K562 (cell line): ENCODE results near the gene SEZ6. TPM values are rescaled to one million over a fixed set of nuclear protein-coding genes. Genes with fewer than 3 reads are reported as not detected.

Experiments used
- DDX20 ChIP-seq: fragments of 450-650 bp; IDR thresholded peaks from 2 replicates; pipeline ENCODE4 v1.6.1; 2016; ENCODE audit warnings: missing genetic modification characterization, low read depth, mild to moderate bottlenecking, missing compliant biosample characterization, moderate library complexity
- KAT8 ChIP-seq: fragments of 450-650 bp; IDR thresholded peaks from 2 replicates; pipeline ENCODE4 v1.6.1; 2016; ENCODE audit warnings: low read depth, mild to moderate bottlenecking
- KLF6 ChIP-seq: fragments of 250-450 bp; sonication (Bioruptor Pico); IDR thresholded peaks from 2 replicates; pipeline ENCODE4 v1.4.0; 2020; ENCODE audit warnings: mild to moderate bottlenecking, moderate library complexity, borderline replicate concordance
- L3MBTL2 ChIP-seq: fragments of 450-650 bp; IDR thresholded peaks from 2 replicates; pipeline ENCODE4 v1.6.1; 2016; ENCODE audit warnings: mild to moderate bottlenecking, moderate library complexity
- NEUROD1 ChIP-seq: fragments of 150-350 bp; IDR thresholded peaks from 2 replicates; pipeline ENCODE4 v1.6.1; 2014; ENCODE audit warnings: borderline replicate concordance, low read length, low read depth; ENCODE audit not compliant: partially characterized antibody
- POLR2H ChIP-seq: IDR thresholded peaks from 2 replicates; pipeline ENCODE4 v1.6.1; 2016; ENCODE audit warnings: missing genetic modification characterization, low read depth, mild to moderate bottlenecking, control low read depth, missing compliant biosample characterization, moderate library complexity
- PRMT5 ChIP-seq: sonication (generic); formaldehyde crosslinking; IDR thresholded peaks from 2 replicates; pipeline ENCODE4 v1.5.0; 2020; ENCODE audit warnings: missing genetic modification reagents
- PYGO2 ChIP-seq: fragments of 450-650 bp; IDR thresholded peaks from 2 replicates; pipeline ENCODE4 v1.6.1; 2016; ENCODE audit warnings: mild to moderate bottlenecking, missing genetic modification characterization, moderate library complexity, missing compliant biosample characterization
- RB1 ChIP-seq: fragments of 450-650 bp; IDR thresholded peaks from 2 replicates; pipeline ENCODE4 v1.6.1; 2017; ENCODE audit warnings: low read depth, mild to moderate bottlenecking
- SLC30A9 ChIP-seq: fragments of 250-450 bp; sonication (Bioruptor Pico); IDR thresholded peaks from 2 replicates; pipeline ENCODE4 v1.8.0; 2022; ENCODE audit warnings: mild to moderate bottlenecking, moderate library complexity
- TSC22D4 ChIP-seq: fragments of 450-650 bp; IDR thresholded peaks from 2 replicates; pipeline ENCODE4 v1.6.1; 2016; ENCODE audit warnings: missing genetic modification characterization, missing biosample characterization, control low read depth
- ZNF175 ChIP-seq: fragments of 200-800 bp; sonication (Bioruptor generic); IDR thresholded peaks from 2 replicates; pipeline ENCODE4 v1.6.1; 2016; ENCODE audit warnings: low read depth, mild to moderate bottlenecking, missing genetic modification characterization, missing compliant biosample characterization
- polyA plus RNA-seq, 8 experiments: library from polyadenylated mRNA; depleted of rRNA in 4 of 8; stranded (reverse) in 5 of 8; unstranded in 3 of 8; fragments of >200 nt; fragmentation: Nextera tagmentation in 2 of 8; fragmentation: Illumina TruSeq in 1 of 8; extraction: Ambion mirVana in 2 of 8; extraction: Trizol in 1 of 8; gene quantifications; 2 replicates each; pipeline versions ENCODE4 v1.2.1 to v1.2.3, GENCODE V29; 2011 to 2014; ENCODE audit warnings: inconsistent platforms in 1 of 8, missing spikeins in 1 of 8
- total RNA-seq, 7 experiments: library from RNA; depleted of rRNA in 6 of 7; stranded (reverse); fragments of >200 nt in 6 of 7; fragmentation: Illumina TruSeq in 2 of 7; extraction: Trizol in 2 of 7; gene quantifications; 2 replicates each; pipeline versions ENCODE4 v1.2.1 to v1.2.3, GENCODE V29; 2011 to 2021; ENCODE audit warnings: low replicate concordance in 1 of 7
- TF ChIP-seq, protein P1 (sequence below): fragments of 250-450 bp; sonication (Bioruptor Pico); IDR thresholded peaks from 2 replicates; pipeline ENCODE4 v1.5.0; 2020; ENCODE audit warnings: mild to moderate bottlenecking
- TF ChIP-seq, protein P2 (sequence below): sonication (generic); formaldehyde crosslinking; IDR thresholded peaks from 2 replicates; pipeline ENCODE4 v1.8.0; 2022; ENCODE audit warnings: mild to moderate bottlenecking, missing genetic modification reagents
- TF ChIP-seq, protein P3 (sequence below): fragments of 450-650 bp; formaldehyde crosslinking; IDR thresholded peaks from 2 replicates; pipeline ENCODE4 v1.4.0; 2020; ENCODE audit warnings: mild to moderate bottlenecking, mixed read lengths
- TF ChIP-seq, protein P4 (sequence below): fragments of 450-650 bp; formaldehyde crosslinking; IDR thresholded peaks from 2 replicates; pipeline ENCODE4 v1.4.0; 2020; ENCODE audit warnings: mild to moderate bottlenecking, moderate library complexity
- TF ChIP-seq, protein P5 (sequence below): fragments of 150-350 bp; IDR thresholded peaks from 2 replicates; pipeline ENCODE4 v1.6.1; 2014; ENCODE audit warnings: low read depth, mild to moderate bottlenecking, low read length, borderline replicate concordance
- TF ChIP-seq, protein P6 (sequence below): fragments of 250-450 bp; sonication (Bioruptor Pico); IDR thresholded peaks from 2 replicates; pipeline ENCODE4 v1.5.0; 2021

SEZ6 gene
- total and polyA plus RNA-seq, 9 of the 15 experiments (the other 6 are each of a cell fraction or from before 2014, with no cell fraction given): not detected

DNA sequence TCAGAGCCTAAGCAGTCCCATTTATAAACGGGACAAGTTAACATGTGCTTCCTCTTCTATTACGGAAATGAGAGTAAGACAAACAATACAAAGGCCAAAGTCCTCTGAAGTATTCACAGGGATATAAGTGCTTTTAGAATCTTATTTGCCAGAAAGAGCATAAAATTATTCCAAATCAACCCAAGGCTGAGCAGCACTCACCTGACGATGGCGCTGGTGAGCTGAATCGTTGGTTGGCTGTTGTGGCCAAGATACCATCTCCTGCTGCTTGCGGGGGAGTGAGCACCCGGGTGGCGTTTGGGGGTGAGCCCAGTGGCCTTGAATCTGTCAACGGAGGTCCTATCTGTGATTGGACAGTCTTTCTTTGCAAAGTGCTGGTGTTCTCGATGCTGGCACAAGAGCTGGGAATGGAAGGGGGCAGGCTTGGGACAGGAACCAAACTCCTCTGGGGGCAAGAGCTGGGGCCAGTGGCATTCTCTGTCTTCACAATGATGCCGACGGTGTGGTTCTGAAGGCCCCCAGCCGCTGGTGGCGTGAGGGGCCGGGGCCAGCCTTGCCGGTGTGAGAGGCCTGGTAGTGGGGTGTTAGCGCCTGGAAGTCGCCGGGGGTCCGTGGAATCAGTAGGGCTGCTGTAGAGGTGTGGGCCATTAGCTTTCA lies 93.4 kb downstream of the SEZ6 start (continued):
- TF ChIP-seq, protein P1, sequence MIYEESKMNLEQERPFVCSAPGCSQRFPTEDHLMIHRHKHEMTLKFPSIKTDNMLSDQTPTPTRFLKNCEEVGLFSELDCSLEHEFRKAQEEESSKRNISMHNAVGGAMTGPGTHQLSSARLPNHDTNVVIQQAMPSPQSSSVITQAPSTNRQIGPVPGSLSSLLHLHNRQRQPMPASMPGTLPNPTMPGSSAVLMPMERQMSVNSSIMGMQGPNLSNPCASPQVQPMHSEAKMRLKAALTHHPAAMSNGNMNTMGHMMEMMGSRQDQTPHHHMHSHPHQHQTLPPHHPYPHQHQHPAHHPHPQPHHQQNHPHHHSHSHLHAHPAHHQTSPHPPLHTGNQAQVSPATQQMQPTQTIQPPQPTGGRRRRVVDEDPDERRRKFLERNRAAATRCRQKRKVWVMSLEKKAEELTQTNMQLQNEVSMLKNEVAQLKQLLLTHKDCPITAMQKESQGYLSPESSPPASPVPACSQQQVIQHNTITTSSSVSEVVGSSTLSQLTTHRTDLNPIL (CRISPR knock-in tag): no peak
- TF ChIP-seq, protein P2, sequence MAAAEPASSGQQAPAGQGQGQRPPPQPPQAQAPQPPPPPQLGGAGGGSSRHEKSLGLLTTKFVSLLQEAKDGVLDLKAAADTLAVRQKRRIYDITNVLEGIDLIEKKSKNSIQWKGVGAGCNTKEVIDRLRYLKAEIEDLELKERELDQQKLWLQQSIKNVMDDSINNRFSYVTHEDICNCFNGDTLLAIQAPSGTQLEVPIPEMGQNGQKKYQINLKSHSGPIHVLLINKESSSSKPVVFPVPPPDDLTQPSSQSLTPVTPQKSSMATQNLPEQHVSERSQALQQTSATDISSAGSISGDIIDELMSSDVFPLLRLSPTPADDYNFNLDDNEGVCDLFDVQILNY (CRISPR knock-in tag): no peak
- TF ChIP-seq KAT8 (no peak), PRMT5 (CRISPR knock-in tag) (no peak), POLR2H (tag) (no peak), RB1 (no peak), SLC30A9 (no peak), PYGO2 (tag) (no peak), TSC22D4 (tag) (no peak), ZNF175 (CRISPR knock-in tag) (no peak), NEUROD1 (peak; percentile 79), L3MBTL2 (peak; percentile 63), DDX20 (tag) (no peak), KLF6 (CRISPR knock-in tag) (no peak)
- TF ChIP-seq, protein P3, sequence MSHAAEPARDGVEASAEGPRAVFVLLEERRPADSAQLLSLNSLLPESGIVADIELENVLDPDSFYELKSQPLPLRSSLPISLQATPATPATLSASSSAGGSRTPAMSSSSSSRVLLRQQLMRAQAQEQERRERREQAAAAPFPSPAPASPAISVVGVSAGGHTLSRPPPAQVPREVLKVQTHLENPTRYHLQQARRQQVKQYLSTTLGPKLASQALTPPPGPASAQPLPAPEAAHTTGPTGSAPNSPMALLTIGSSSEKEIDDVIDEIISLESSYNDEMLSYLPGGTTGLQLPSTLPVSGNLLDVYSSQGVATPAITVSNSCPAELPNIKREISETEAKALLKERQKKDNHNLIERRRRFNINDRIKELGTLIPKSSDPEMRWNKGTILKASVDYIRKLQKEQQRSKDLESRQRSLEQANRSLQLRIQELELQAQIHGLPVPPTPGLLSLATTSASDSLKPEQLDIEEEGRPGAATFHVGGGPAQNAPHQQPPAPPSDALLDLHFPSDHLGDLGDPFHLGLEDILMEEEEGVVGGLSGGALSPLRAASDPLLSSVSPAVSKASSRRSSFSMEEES (CRISPR knock-in tag): no peak
- TF ChIP-seq, protein P4, sequence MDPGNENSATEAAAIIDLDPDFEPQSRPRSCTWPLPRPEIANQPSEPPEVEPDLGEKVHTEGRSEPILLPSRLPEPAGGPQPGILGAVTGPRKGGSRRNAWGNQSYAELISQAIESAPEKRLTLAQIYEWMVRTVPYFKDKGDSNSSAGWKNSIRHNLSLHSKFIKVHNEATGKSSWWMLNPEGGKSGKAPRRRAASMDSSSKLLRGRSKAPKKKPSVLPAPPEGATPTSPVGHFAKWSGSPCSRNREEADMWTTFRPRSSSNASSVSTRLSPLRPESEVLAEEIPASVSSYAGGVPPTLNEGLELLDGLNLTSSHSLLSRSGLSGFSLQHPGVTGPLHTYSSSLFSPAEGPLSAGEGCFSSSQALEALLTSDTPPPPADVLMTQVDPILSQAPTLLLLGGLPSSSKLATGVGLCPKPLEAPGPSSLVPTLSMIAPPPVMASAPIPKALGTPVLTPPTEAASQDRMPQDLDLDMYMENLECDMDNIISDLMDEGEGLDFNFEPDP (CRISPR knock-in tag): no peak
- TF ChIP-seq, protein P5, sequence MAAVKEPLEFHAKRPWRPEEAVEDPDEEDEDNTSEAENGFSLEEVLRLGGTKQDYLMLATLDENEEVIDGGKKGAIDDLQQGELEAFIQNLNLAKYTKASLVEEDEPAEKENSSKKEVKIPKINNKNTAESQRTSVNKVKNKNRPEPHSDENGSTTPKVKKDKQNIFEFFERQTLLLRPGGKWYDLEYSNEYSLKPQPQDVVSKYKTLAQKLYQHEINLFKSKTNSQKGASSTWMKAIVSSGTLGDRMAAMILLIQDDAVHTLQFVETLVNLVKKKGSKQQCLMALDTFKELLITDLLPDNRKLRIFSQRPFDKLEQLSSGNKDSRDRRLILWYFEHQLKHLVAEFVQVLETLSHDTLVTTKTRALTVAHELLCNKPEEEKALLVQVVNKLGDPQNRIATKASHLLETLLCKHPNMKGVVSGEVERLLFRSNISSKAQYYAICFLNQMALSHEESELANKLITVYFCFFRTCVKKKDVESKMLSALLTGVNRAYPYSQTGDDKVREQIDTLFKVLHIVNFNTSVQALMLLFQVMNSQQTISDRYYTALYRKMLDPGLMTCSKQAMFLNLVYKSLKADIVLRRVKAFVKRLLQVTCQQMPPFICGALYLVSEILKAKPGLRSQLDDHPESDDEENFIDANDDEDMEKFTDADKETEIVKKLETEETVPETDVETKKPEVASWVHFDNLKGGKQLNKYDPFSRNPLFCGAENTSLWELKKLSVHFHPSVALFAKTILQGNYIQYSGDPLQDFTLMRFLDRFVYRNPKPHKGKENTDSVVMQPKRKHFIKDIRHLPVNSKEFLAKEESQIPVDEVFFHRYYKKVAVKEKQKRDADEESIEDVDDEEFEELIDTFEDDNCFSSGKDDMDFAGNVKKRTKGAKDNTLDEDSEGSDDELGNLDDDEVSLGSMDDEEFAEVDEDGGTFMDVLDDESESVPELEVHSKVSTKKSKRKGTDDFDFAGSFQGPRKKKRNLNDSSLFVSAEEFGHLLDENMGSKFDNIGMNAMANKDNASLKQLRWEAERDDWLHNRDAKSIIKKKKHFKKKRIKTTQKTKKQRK: no peak
- TF ChIP-seq, protein P6, sequence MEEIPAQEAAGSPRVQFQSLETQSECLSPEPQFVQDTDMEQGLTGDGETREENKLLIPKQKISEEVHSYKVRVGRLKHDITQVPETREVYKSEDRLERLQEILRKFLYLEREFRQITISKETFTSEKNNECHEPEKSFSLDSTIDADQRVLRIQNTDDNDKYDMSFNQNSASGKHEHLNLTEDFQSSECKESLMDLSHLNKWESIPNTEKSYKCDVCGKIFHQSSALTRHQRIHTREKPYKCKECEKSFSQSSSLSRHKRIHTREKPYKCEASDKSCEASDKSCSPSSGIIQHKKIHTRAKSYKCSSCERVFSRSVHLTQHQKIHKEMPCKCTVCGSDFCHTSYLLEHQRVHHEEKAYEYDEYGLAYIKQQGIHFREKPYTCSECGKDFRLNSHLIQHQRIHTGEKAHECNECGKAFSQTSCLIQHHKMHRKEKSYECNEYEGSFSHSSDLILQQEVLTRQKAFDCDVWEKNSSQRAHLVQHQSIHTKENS (CRISPR knock-in tag): no peak
